ENCODE measurements around the gene NFATC2. TPM values are rescaled to one million over a fixed set of nuclear protein-coding genes. Genes with fewer than 3 reads are reported as not detected.

The NFATC2 gene
- total and polyA plus RNA-seq, 2 experiments from 2014 or later = 0.52 to 0.59 TPM

- no peak for TF ChIP-seq ZNF462 (CRISPR knock-in tag; IDR thresholded peaks at IDR 0.05)
- TF ChIP-seq NANOG (IDR thresholded peaks at IDR 0.05; ENCODE audit: borderline replicate concordance) = no peak
- no peak for TF ChIP-seq EZH2 (IDR thresholded peaks at IDR 0.05; ENCODE audit: low read depth, unreplicated experiment)
- TF ChIP-seq JUNB (IDR thresholded peaks at IDR 0.05; ENCODE audit: unreplicated experiment) = no peak
- TF ChIP-seq ETS1 (IDR thresholded peaks at IDR 0.05) = no peak
- TF ChIP-seq ZNF114 (CRISPR knock-in tag; IDR thresholded peaks at IDR 0.05) = no peak
- TF ChIP-seq ZNF331 (CRISPR knock-in tag; IDR thresholded peaks at IDR 0.05; ENCODE audit: low read depth) = no peak
Measured at GRCh38 chr20:51513545-51513944, 29.0 kb downstream of the NFATC2 start (continued).

- DNase-seq (ENCODE audit: low spot score) (no peak), ATAC-seq (no peak)
- no peak overlapping the region for H3K27ac ChIP-seq (ENCODE audit: low read depth)
- H3K4me1 Mint-ChIP-seq = no peaks in the 10 kb centered on the region
- no peaks in the 10 kb centered on the region for H3K9me2 ChIP-seq (ENCODE audit: insufficient read depth)
- TF ChIP-seq REST (IDR thresholded peaks at IDR 0.05; ENCODE audit: unreplicated experiment) = no peak
- no peak for TF ChIP-seq STAT1 (IDR thresholded peaks at IDR 0.05; ENCODE audit: unreplicated experiment)
- no peak for TF ChIP-seq POLR2AphosphoS5 (IDR thresholded peaks at IDR 0.05; ENCODE audit: low read depth)
- no peak for TF ChIP-seq ZNF114 (CRISPR knock-in tag; IDR thresholded peaks at IDR 0.05)
- TF ChIP-seq EZH2phosphoT487 (IDR thresholded peaks at IDR 0.05; ENCODE audit: unreplicated experiment) = no peak
- H3K79me2 ChIP-seq (replicated peaks; ENCODE audit: insufficient read depth) = no peaks in the 10 kb centered on the region
- no peak overlapping the region for H3K4me3 Mint-ChIP-seq
- H3K36me3 Mint-ChIP-seq (ENCODE audit: low read depth) = no peaks in the 10 kb centered on the region
- H3K27me3 Mint-ChIP-seq (ENCODE audit: insufficient read depth, low read depth, poor library complexity) = peaks cover 1% of the 10 kb centered on the region
- H2AFZ ChIP-seq = no peak overlapping the region
- no peaks in the 10 kb centered on the region for H3F3A ChIP-seq (replicated peaks; ENCODE audit: low read depth)
- H4K20me1 ChIP-seq (replicated peaks; ENCODE audit: insufficient read depth) = no peaks in the 10 kb centered on the region
- H3K36me3 ChIP-seq (ENCODE audit: insufficient read depth) = no peaks in the 10 kb centered on the region
- H3K4me3 ChIP-seq = no peak overlapping the region
- no peaks in the 10 kb centered on the region for H3K9me3 Mint-ChIP-seq
- no peak overlapping the region for H3K27ac Mint-ChIP-seq
- no peaks in the 10 kb centered on the region for H3K27me3 ChIP-seq (ENCODE audit: insufficient read depth)
- H3K4me1 ChIP-seq (ENCODE audit: insufficient read depth) = no peaks in the 10 kb centered on the region
- no peak overlapping the region for H3K4me2 ChIP-seq
Measured at GRCh38 chr20:51512645-51513044, 29.9 kb downstream of the NFATC2 start.
